GM19238 (cell line): Measurements from ENCODE around the gene GALNT7.
"Not testable (repeated sequence)": the region's sequence is repeated elsewhere in the genome, so short reads cannot be mapped to it uniquely, and the experiment has no call there.

ENCODE experiments used
- DNase-seq: peaks from one replicate; pipeline ENCODE4 v3.0.0; 2011; ENCODE audit warnings: low spot score; ENCODE audit not compliant: insufficient read length

GALNT7 gene, protein sequence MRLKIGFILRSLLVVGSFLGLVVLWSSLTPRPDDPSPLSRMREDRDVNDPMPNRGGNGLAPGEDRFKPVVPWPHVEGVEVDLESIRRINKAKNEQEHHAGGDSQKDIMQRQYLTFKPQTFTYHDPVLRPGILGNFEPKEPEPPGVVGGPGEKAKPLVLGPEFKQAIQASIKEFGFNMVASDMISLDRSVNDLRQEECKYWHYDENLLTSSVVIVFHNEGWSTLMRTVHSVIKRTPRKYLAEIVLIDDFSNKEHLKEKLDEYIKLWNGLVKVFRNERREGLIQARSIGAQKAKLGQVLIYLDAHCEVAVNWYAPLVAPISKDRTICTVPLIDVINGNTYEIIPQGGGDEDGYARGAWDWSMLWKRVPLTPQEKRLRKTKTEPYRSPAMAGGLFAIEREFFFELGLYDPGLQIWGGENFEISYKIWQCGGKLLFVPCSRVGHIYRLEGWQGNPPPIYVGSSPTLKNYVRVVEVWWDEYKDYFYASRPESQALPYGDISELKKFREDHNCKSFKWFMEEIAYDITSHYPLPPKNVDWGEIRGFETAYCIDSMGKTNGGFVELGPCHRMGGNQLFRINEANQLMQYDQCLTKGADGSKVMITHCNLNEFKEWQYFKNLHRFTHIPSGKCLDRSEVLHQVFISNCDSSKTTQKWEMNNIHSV

DNA sequence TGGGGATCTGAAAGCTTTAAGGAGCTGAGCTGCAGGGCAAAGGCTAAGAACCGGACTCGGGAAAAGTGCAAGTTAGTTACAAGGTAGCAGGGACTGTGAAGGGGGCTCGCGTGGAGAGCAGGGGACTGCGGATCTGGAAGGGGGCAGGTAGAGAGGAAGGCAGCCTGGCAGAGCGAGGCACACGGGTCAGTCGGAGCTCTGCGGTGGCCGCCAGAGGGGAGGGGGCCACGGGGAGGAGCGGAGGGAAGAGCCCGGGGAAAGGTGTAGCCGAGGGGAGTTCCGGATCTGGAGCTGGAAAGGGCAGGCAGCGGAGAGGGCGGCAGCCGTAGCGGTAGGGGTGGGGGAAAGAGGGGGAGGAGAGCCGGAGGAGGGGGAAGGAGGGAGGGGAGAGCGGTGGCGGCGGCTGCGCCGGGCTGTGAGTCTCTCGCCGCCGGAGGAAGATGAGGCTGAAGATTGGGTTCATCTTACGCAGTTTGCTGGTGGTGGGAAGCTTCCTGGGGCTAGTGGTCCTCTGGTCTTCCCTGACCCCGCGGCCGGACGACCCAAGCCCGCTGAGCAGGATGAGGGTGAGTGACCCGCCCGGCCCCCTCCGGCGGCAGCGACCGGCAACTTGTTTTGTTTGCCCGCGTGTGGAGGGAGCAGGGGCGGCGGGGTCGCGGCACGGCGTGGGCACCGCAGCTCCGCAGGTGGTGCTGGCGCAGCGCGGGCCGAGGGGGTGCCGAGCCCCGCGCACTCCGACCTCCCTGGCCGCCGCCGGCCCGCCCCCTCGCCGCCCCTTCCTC lies at the start of gene GALNT7:
Gene GALNT7 (plus strand): TSS at position 416 of the 782 bp plus-strand sequence. CDS start 25 bp downstream, at position 441.
- DNase-seq, result peak; percentile 75

DNA sequence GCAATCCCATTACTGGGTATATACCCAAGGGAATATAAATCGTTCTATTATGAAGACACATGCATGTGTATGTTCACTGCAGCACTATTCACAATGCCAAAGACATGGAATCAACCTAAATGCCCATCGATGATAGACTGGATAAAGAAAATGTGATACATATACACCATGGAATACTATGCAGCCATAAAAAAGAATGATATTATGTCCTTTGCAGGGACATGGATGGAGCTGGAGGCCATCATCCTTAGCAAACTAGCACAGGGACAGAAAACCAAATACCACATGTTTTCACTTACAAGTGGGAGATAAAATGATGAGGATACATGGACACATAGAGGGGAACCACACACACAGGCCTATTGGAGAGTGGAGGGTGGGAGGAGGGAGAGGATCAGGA lies 49.8 kb upstream of the GALNT7 start:
- not testable (repeated sequence) for DNase-seq

DNA sequence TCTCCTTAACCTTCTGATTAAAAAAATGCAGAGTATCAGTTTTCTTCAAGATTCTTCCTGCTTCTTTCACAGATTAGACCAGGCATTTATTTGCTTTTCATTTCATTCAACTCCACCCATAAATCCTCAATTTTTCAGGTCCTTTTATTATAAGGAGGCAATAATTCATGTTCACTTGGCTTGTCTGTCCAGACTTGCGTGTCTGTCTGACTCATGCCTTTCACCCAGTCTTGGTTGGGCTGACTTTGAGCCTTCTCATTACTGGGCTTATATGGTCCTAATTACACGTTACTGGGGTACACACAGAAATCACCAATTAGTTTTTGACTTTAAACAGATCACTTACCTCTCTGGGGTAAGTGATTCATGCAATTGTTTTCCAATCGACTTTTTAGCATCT lies 48.8 kb upstream of the GALNT7 start:
- DNase-seq, result no peak

DNA sequence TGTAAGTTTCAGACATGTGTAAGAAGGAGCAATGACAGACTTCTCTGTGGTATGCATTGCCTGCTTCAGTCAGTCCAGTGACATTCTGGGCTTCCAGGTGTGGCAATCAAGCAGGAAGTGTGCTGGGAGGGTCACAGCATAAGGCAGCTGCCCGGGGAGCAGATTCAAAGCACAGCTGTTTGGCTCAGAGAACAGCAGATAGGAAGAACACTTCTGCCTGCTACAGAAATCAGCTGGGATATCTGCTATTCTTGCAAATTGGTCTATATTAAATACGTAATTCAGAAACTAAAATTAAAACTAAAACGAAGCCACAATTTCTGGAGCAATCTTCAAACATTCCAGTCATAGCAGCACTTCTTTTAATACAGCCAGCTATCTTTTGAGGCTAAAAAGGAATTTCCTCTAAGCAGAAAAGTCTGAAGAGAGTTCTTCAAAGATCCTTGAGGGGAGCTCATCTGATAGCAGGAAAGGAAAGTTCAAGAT lies 47.5 kb upstream of the GALNT7 start:
- DNase-seq, result peak; percentile 31

DNA sequence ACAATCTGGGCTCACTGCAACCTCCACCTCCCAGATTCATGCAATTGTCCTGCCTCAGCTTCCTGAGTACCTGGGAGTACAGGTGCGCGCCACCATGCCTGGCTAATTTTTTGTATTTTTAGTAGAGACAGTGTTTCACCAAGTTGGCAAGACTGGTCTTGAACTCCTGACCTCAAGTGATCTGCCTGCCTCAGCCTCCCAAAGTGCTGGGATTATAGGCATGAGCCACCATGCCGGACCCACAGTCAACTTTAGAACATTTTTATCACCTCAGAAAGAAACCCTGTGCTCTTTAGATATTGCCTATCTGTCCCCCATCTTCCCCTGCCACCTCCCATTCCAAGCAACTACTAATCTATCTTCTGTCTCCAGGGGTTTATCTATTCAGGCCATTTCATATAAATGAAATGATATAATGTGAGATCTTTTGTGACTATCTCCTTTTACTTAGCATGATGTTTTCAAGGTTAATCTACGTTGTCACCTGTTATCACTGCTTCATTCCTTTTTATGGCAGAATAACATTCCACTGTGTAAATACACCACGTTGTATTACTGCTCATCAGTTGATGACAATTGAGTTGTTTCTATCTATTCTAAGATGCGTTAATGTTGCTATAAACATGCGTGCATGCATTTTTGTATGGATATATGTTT lies 44.3 kb upstream of the GALNT7 start:
- no peak for DNase-seq

DNA sequence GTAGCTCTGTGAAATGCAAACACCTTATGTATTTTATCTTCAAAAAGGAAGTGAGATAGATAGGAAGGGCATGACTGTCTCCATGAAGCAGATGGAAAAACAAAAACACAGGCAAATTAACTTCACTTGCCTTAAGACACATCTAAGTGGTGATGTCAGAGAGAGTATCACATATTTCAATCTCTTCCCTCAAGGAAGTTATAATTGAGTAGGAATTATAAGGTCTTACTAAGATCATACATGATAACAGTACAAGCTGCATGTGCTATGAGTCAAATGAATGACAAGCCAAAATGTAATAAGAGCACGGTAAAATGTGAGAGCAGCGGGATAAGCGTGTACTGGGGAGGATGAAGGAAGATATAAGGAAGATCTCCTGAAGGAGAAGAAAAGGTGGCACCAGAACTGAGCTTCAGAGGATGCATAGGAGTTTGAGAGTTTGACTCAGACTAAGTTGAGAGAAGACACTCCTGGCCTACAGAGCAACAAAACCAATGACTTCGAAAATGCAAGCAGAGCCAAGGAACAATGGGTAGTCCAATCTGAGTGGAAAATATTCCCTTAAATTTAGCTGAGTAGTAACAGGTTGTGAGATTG lies 43.3 kb upstream of the GALNT7 start:
- no peak for DNase-seq

DNA sequence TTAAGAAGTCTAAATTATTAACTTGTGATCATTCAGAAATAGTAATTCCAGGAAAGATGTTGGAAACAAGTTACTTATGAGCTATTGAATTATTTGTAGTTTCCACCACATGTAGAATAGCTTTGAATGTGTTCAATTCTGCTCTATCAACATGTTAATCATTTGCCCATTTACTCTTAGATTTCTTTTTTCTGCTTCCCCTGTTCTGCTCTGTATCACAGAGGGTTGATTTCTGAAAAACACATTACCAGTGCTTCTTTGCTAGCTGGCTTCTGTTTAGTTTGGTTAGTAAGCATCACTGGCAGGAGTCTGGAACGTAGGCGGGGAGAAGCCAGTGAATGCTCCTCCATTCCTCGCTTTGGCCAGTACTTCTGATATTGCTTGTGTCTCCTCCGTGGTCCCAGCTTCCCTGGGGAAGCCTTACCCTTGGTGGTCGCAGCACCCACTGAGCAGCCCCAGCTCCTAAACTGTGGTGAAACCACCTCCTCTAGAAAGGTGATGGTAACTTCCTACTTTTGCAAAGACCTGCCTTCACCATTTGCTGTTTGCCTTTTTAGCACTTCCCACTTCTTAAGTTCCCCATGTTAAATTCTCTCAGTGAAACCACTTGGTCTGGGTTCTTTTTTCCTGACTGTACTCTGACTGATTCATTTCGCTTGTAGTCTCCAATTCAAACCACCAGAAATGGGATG lies 40.3 kb upstream of the GALNT7 start:
- no peak for DNase-seq

DNA sequence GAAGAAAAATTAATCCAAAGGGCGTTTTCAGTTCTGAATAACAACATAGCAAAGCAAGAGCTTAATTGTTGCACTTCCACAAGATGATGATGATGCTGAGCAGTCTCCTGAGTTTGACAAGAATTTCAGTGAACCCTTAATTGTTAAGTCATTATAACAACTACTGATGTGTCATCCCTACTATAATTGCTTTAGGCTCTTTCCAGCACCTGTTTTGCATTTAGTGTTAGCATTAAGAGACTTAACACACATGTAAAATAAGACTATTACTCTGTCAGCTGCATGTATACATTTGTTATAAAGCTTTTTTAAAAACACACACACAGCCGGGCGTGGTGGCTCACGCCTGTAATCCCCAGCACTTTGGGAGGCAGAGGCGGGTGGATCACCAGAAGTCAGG lies 37.9 kb upstream of the GALNT7 start:
- no peak for DNase-seq

DNA sequence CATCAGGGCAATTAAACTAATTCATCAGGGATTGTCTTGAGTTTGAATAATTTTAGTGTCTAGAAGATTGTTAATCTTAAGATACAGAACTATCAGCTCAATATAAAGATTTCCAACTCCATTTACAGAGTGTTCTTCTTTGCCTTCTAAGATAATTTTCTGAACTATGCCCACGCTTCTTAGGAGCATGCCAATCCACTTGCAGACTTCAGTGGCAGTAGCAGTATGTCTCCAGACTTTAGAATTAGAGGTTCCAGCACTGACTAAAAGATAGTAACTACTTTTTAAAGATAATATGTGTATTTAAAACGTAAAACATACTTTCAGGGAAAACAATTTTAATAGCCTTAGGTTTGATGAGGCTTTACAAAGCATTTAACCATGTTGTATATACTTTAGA lies 34.2 kb upstream of the GALNT7 start:
- no peak for DNase-seq

DNA sequence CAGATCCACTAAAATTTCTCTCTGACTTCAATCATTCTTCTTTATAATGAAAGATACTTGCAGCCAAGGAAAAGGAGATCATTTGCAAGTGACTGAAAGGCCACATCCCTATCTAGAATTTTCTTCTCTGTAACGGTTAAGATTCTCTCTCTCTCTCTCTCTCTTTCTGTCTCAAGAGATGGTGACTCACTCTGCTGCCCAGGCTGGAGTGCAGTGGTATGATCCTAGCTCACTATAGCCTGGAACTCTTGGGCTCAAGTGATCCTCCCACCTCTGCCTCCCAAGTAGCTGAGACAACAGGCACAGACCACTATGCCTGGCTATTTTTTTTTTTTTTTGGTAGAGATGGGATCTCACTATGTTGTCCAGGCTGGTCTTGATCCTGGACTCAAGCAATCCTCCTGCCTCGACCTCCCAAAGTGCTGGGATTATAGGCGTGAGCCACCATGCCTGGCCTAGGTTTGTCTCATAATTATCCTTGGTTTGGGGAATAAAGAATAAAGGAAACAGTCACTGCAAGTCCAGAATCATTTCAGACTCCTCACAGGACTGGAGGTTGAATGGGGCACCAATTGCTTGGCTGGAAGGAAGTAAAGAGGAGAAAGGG lies 33.3 kb upstream of the GALNT7 start:
- DNase-seq, result no peak

DNA sequence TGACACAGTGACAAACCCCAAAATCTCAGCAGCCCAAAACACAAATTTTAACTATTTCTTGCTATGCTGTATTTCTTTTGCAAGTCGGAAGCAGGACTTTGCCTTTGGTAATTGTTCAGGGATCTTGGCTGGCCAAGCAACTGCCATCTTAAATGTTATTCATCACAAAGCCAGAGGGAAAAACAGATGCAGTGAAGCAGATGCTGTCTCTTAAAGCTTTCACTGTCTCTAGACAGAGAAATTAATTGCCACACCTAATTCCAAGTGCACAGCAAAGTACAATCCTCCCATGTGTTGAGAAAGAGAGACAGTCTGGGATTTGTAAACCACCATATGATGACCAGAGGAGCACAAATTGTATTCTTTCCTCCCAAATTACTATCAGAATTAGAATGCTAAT lies 30.0 kb upstream of the GALNT7 start:
- DNase-seq, result no peak

DNA sequence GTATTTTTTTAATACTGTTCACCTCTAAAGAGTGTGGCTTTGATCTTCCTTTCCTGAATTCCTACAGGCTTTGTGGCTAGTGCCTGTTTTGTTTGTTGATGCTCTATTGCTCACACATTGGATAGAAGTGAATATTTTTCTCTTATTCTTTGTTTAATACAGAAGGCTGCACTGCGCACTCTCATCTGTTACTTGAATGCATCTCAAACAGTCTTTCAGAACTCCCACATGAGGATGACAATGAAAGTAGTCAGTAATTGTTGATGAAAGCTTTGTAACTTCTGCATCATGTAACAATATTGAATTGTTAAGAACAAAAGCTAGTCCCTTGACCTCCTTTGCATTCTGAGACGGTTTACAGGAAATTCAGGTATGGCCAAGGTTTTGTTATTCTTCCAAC lies 29.1 kb upstream of the GALNT7 start:
- no peak for DNase-seq

DNA sequence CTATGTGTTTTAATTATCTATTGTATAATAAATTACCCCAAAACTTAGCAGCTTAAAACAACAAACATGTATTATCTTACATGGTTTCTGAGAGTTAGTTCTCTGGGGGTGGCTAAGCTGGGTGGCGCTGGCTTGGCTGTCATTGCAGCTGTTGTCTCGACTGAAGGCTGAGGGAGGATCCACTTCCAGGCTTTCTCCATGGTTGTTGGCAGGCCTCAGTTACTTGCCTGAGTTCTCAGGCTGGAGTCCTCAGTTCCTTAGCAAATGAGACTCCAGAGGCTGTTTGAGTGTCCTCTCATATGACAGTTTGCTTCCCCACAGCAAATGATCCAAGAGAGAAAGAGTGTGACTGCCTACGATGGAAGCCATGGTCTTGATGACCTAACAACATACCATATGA lies 23.5 kb upstream of the GALNT7 start:
- DNase-seq, result no peak

DNA sequence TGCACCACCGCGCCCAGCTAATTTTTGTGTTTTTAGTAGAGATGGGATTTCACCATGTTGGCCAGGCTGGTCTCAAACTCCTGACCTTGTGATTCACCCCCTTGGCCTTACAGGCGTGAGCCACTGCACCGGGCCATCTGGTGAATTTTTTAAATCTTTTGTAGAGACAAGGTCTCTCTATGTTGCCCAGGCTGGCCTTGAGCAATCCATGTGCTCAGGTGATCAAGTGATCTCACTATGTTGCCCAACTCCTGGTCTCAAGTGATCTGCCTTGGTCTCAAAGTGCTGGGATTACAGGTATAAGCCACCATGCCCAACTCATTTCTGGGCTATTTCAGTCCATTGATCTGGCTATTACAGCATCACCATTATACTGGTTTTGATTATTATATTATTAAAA lies 22.2 kb upstream of the GALNT7 start:
- no peak for DNase-seq

DNA sequence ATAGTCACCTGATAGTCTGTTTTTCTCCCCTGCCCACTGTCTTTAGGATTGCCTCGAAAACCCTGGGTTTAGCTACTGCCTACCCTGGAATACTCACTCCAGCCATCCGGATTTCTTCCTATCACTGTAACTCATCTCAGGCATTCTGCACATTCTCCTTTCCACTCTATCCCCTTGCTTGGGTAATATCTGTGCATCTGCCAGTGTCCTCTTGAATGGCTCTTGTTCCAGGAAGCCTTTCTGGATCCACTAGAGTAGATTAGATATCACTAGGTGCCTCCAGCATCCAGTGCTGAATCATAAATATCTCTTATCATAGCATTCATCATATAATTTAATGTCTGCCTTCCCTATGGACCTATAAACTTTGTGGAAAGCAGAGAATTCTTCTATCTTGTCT lies 17.1 kb upstream of the GALNT7 start:
- DNase-seq, result no peak

DNA sequence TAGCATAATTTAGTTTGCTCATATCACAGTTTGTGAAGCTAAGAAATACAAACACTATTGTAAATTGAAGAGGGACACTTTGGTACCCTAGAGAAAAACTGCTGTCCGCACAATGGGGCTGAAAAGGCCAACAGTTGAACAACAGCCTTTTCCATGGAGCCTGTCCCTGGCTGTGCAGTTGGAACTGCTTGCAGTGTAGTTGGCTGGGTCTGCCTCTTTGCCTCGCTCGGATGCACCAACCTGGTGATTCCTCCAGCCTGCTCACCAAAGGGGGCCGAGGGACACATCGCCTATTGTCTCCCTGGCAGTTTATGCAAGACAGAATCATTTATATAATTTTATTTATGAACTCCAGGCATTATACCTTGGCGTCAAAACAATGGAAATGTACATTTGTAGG lies 16.5 kb upstream of the GALNT7 start:
- no peak for DNase-seq

DNA sequence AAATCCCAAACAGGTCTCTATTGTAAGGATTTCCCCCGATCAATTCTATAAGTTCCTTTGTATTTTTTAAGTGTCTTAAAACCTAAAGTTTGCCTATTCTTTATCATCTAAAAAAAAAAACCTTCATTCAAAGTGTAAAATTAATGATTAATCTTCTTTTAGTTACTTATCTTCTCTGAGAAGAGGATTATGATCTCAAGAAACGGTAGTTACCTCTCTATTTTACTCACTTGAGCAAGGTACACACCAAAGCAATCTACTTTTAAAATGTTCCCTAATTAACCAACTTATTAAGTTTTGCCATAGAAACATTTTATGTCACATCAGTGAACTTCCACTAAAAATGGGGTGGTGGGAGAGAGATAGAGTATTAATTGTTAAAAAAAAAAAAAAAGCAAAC lies 15.2 kb upstream of the GALNT7 start:
- no peak for DNase-seq

DNA sequence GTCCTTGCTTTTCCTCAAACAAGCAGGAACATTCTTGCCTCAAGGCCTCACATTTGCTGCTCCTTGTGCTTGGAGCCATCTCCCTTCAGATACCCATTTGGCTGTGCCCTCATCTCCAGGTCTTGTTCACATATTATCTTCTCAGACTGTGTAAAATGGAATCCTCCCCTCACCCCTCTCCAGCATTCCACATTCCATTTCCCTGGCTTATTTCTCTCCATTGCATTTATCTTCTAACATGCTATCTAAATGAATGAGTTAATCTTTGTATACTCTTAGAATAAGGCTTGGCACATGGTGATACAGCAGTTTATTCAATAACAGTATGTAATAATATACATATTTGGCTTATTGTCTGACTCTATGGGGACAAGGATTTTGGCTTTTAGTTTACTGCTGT lies 8.8 kb upstream of the GALNT7 start:
- no peak for DNase-seq

DNA sequence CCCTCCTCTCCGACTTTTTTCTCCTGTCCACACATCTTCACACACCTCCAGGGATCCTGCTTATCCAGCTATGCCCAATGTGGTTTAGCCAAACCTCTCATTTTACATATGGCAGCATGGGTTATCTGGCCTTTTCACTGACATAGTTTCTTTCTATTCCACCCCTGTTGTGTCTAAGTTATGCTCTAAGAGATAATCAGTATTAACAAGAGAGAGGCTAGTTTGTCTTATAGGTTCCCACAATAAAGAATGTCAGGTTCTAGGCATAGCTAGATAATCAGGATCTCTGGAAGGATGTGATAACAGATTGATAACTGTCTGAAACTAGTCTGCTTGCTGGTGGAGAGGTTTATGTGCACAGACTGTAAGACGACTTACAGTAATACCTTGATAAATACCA lies 7.7 kb upstream of the GALNT7 start:
- DNase-seq, result no peak

DNA sequence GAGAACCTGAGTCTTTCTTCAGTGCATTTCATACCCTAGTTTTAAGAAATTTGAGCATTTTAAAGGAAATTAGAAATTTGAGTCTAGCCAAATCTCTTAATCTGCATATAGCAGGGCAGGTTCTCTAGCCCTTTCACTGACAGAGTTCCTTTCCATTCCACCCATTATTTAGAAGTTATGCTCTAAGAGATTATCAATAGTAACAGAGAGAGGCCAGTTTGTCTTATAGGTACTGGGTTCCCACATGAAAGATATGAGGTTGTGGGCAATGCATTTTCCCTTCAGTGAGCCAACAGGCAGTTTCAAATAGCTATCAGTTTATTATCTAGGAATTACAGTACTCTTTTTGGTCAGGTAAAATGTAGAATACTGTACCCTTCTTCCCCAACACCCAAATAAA lies 7.3 kb upstream of the GALNT7 start:
- DNase-seq, result no peak
